ENCODE results near the gene TTI1. TPM values are rescaled to one million over a fixed set of nuclear protein-coding genes. Genes with fewer than 3 reads are reported as not detected.

The TTI1 gene
- total and polyA plus RNA-seq, 9 donors, result 9.3 to 19.7 (median 16.3) TPM

DNA sequence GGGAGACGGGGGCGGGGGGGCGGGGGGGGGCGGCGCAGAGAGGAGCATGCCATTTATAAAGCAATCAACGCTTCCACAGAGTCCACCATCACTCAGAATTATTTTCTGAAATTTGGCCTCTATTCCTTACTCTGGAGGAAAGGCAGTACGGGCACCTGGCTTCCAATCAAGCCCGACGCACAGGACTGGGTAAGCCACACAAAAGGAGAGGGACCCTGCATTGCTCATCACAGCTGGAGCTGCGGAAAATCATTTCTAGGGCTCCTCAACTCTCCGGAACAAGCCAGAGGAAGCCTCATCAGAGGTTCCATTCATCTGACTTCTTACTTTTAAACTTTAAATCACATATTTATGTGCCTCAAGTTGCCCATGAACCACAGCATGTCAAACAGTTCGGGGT is 55.9 kb downstream of the TTI1 start:
- DNase-seq, result no peak
- Histone ChIP-seq H3K27ac (no peak overlapping the region), H3K36me3 (no peaks in the 10 kb centered on the region), H3K4me3 (no peak overlapping the region), H3K27me3 (no peaks in the 10 kb centered on the region), H3K4me1 (ENCODE audit: insufficient read depth) (no peaks in the 10 kb centered on the region), H3K9me3 (no peaks in the 10 kb centered on the region)
- TF ChIP-seq EP300 (IDR thresholded peaks at IDR 0.05) (no peak), CTCF (IDR thresholded peaks at IDR 0.05) (no peak), POLR2A (IDR thresholded peaks at IDR 0.05) (no peak)
- WGBS, 3 donors, result 11 to 23% (median 19%) methylated on average over 9 to 12 of the region's 12 CpGs
- intact Hi-C loops (cut with DNase I), result no loop called here

DNA sequence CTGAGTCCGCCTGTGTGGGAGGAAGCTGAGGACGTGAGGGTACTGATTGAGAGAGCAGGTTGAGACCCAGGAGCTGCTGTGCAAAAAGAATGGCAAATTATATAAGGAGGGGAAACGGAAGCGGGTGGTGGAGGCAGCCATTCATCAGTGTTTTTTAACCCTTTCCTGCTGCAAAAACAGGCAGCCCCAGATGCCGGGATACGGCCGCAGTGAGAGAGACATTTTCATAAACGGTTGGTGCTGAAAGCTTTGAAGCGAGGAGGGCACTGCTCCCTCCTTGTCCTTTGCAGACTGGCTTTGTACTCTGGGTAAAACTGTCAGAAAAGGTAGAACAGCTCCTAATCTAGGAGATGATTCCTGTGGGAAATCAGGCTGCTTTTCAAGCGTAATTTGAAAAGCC is 56.4 kb downstream of the TTI1 start:
- Histone ChIP-seq H3K9me3 (no peaks in the 10 kb centered on the region), H3K36me3 (no peaks in the 10 kb centered on the region), H3K27ac (no peak overlapping the region), H3K27me3 (no peaks in the 10 kb centered on the region), H3K4me3 (no peak overlapping the region), H3K4me1 (ENCODE audit: insufficient read depth) (no peaks in the 10 kb centered on the region)
- intact Hi-C loops (cut with DNase I), result no loop called here
- TF ChIP-seq EP300 (IDR thresholded peaks at IDR 0.05) (no peak), CTCF (IDR thresholded peaks at IDR 0.05) (no peak), POLR2A (IDR thresholded peaks at IDR 0.05) (no peak)
- no peak for DNase-seq
- 37 to 47% (median 39%) methylated on average over 10 of the region's 10 CpGs for WGBS, 3 donors

GRCh38 chr20:37973059-37973910 is 60.0 kb downstream of the TTI1 start:
- 65 to 75% (median 70%) methylated on average over 12 of the region's 12 CpGs for WGBS, 3 donors
- no peak overlapping the region for H3K27ac ChIP-seq
- H3K9me3 ChIP-seq, result no peaks in the 10 kb centered on the region
- intact Hi-C loops (cut with DNase I), result no loop called here
- no peaks in the 10 kb centered on the region for H3K4me1 ChIP-seq (ENCODE audit: insufficient read depth)
- no peak overlapping the region for H3K4me3 ChIP-seq
- no peak for DNase-seq
- no peaks in the 10 kb centered on the region for H3K36me3 ChIP-seq
- H3K27me3 ChIP-seq, result no peaks in the 10 kb centered on the region
- TF ChIP-seq EP300 (IDR thresholded peaks at IDR 0.05), result no peak
- TF ChIP-seq POLR2A (IDR thresholded peaks at IDR 0.05), result no peak
- TF ChIP-seq CTCF (IDR thresholded peaks at IDR 0.05), result no peak

DNA sequence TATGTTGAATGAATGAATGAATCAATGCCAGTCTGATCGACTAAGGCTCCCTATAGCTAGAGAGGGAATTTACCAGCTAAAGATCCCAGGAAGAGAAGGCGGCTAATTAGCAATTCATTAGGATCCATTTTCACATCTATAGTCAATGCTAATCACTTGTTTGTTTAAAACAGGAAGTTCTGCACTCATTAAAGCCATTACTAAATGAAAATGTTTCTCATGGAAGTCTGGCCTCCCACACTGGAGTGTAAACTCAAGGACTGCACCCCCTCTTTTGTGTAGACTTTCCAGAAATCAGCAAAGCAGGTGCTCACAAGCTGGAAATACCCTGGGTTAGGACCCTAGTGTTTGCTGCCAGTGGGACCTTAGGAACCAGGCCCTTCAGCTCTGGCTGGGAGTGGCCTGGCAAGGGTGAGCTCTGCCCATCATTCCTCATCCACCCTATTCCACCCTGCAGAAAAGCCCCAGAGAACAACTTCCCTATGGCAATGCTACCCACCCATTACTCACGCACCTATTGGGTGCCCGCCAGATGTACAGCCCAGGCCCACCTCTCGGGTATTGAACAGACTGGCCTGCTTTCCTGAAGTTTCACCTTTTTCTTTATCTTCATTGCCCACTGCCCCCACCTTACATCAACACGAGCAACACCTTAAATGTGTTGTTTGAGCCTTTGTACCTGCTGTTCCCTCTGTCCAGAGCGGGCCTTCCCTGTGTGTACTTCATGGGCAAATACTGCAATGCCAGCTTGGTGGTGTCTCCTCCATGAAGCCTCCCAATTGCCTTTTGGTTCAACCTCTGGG is 60.8 kb downstream of the TTI1 start:
- 82 to 87% (median 87%) methylated on average over 7 of the region's 7 CpGs for whole genome bisulfite sequencing, 3 donors
- Histone ChIP-seq H3K4me1 (ENCODE audit: insufficient read depth) (no peaks in the 10 kb centered on the region), H3K9me3 (no peaks in the 10 kb centered on the region), H3K27ac (no peak overlapping the region), H3K27me3 (no peaks in the 10 kb centered on the region), H3K36me3 (no peaks in the 10 kb centered on the region), H3K4me3 (no peak overlapping the region)
- DNase-seq, result no peak
- intact Hi-C loops (cut with DNase I), result no loop called here
- no peak for TF ChIP-seq EP300 (IDR thresholded peaks at IDR 0.05)
- no peak for TF ChIP-seq POLR2A (IDR thresholded peaks at IDR 0.05)
- TF ChIP-seq CTCF (IDR thresholded peaks at IDR 0.05), result no peak

Data from ovary (tissue), 9 donors.